ENCODE measurements around the gene TUBAL3.
A peak's percentile ranks its signal among the peaks of the same experiment; 100 is the strongest.

Gene TUBAL3

DNA sequence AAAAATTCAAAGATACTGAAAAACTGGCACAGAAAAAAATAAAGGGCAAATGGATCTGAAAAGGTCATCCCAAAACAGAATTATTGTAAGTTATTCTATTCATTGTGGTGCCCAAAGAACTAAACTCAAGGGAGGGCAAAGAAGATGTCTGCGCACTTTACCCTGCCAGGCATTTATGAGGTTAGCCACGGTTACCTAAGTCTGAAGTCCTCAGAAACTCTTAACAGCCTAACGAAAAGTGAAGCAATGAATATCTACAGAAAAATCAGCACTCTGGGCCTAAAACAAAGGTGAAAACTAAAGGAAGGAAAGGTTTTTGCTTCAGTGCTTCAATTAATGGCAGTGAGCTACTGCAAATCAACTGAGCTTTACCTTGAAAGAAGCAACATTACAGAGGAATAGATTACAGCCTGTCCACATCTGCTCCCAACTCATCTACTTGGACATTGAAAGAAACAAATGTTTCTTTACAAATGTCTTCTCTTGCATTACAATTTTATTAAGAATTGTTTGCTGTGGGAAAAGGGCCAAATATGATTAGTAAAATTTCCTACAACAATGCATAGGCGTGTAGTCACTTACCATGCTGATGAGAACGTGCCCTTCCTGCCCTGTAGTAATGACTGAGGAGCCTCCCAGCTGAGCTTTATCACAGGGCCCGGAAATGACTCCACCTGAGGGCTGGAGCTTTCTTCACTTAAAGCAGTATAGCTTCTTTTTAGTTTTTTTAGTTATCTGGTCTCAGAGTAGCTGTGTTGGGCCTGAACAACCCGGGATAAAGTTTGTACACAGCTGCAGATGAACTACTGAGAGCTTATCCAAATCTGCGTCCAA lies at the start of gene TUBAL3:
Gene TUBAL3 (minus strand): TSS at position 621 of the 834 bp plus-strand sequence. CDS start 36 bp downstream, at position 585.
- DNase-seq = no peak

DNA sequence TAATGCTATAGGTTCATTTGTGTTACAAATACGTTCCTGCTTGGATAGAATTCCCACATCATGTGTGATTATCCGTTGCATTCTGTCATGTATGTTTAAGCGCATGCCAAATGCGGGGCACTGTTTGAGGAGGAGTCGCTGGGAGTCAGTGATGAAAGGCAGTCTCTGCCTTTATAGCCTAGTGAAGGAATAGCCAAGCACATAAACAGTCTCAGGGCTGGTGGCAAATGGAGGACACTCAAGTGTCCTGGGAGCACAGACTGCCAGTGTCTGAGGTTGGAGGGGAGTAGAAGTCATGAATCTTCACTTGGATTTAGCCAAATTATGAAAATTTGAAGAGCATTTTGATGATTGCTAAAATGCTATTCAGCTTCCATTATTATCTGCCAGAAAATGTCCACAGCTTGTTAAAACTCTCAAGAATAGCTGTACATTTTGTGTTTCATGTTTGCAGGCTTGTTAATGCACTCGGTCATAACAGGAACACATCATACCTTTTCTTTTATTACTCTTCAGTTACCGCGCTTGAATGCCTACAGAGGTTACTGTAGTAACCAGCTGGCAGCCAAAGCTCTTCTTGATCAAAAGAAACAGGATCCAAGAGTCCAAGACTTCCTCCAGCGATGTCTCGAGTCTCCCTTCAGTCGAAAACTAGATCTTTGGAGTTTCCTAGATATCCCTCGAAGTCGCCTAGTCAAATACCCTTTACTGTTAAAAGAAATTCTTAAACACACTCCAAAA lies 49.3 kb upstream of the TUBAL3 start:
- no peak for DNase-seq

DNA sequence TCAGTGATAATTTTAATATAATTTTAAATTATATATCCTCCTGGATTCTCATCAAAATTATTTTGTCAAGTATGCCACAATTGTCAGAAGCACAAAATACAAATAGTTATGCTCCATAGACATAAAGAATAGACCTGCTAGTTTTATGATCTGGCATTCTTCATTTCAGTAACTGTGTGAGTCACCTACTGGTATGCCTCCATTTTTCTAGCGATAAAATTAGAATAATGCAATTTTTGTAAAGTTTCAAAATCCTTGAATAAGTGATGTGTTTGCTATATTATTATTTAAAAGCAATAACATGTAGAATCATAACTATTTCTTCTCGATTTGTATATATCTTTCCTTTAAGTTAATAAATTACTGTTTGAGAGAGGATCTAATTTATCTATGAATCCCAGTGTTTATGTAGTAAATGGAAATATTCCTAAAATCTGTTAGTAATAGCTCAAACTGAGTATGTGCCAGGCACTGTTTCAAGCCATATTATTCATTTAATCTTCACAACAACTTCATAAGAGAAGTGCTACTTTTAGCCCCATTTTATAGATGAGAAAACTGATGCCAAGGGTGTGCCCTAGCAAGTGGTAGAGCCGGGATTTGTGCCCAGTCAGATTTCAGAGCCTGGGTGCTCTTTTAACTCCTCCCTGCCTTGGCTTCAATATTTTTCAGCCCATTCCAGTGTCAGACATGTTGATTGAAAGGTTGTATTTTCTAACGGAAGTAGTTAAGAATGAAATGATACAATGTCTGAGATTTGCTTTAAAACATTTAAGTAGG lies 46.2 kb upstream of the TUBAL3 start:
- DNase-seq = no peak

DNA sequence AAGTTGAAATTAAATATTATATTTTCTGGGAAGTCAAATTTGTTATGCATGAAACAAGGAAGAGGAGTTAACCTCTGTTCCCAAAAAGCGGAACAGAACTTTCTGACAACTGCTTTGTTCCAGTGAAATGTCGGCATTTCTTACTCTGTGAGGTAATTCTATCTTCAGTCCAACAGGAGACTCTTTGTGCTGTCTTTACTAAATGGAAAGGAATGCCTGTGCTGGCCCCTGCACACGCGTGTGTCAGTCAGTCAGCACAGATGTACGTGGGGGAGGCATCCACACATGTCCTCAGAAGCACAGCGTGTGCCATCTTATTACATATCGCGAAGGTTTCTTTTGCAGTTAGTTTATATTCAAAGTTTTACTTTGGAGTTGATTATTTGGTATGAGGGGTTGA lies 45.2 kb upstream of the TUBAL3 start:
- no peak for DNase-seq

DNA sequence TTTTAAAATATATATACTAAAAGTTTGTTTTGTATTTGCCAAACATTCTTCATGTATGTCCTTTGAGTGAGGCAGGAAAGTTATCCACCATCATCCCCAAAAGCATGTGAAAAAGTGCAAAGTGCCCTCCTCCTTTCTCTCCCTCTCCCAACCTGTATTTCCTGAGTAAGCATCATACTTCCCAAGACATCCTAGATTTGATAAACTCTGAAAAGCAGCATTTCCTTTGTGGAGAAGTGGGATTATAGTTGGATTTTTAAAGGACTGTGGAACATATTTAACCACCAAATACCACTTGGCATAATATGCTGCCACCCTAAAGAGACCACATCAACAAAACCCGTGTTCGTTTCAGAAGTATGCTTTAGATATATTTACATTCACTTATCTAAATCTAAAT lies 44.6 kb upstream of the TUBAL3 start:
- no peak for DNase-seq

DNA sequence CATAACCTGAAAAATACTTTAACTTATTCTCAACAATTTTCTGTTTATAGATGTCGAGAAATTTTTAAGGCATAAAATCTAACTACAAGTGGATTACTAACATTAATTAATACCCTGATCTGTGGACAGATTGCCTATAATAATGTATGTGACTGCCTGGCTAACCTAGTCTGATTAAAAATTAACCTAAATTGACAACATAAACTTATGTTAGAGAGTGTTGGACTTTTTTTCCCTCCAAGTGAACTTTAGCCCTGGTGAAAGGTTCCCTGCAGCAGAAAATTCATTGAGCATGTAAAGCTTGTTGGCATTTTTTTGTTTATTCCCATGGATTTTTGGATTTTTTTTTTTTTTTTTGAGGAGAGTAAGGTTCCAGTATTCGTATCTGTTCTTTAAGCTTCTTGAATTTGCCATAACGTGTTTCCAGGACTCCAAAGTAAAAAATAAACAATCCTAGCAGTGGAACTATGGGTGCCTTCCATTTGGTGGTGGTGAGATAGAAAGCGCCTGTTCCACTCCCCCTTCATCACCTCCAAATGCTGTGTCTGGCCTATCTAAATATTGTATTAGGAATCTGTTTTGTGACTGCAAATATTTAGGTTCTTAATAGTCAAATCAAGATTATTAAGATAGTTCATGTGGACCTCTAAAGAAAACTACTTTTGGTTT lies 43.8 kb upstream of the TUBAL3 start:
- no peak for DNase-seq

DNA sequence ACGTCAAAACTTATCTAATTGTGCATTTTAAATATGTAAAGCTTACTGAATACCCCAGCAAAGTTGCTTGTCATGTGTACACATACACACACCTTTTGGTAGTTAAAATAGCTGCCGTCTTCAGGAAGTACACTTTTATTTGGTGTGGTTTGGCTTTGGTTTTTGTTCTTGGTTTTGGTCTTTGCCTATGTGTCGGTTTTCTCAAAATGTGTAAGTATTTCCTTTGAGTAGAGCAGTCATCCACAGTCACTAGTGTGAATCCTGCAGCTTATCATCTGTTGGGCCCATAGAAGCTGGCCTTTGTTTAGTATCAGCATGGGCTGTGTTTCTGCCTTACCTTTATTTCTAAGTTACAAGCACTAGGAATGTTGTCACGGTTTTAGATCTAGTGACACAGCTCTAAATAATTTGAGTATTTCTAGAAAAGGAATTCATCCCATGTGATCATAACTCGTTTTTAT lies 43.0 kb upstream of the TUBAL3 start:
- no peak for DNase-seq

DNA sequence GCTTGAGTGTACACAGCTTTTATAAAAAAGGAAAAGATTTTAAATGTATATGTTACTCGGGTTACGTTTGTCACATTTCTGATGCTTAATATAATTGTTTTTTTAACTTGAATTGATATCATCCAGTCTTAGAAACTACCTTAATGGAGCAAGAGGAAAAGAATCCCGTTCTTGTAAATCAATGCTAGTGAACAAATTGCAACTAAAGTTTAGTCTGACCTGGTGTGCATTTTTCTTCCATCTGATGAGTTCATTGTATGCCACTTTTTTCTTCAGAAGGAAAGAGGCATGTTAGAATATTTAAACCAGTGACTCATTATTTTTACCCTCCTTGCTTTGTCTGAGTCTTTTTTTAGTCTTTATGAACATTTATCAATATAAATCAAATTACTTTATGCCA lies 42.4 kb upstream of the TUBAL3 start:
- DNase-seq = no peak

DNA sequence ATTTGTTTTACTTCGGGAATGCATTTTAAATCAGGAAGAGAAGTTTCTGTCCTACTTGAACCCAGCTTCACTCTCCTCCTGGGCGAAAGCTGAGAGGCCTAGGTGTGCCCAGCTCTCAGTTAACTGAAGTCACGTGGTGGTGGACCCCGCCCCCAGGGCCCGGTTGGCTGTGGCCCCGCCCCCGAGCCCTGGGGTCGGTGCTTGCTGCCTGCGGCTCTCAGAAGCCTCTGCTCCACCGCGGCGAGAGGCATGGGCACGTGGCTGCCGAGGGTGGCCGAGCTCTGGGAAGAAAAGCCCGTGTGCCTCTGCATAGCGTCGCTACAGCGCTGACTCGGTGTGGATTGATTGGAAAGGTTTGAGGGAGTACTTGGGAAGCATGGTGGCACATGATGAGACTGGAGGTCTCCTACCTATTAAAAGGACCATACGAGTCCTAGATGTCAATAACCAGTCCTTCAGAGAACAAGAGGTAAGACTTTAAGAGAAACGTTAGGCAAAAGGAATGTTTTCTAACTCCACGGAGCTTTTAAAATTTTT lies 41.8 kb upstream of the TUBAL3 start:
- DNase-seq = no peak

DNA sequence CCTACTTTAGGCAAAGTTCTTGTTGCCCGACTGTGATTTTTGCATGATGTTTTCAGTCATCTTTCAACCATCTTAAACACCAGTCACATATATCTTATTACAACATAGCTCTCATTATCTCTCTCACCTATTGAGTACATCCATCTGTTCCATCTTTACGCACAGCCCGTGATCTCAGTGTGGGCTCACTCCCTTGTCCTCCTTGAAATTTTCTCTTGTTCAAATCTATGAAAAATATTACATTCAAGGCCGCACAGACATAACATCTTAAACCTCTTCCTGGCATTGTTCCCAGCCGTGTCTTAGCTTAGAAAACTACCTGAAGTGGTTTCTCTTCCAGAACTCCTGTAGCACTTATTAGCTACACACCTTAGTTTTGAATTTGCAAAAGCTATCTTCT lies 40.4 kb upstream of the TUBAL3 start:
- DNase-seq = no peak

DNA sequence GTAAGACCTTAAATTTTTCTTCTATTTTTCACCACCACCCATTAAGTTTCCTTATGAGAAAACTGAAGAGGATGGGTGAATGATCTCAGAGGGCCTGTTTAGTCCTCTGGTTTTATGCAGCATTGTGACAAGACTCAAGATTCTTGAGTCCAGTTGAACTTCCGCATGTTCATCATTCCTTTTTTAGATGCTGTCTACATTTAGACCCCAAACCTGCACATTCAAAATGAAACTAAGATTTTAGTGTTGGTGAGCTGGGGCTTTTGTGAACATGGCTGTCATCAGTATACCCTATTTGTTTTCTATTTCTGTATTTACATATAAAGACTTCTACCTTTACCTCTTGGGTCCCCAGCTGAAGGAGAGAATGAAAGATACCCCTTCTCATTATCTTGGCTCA lies 38.8 kb upstream of the TUBAL3 start:
- no peak for DNase-seq

DNA sequence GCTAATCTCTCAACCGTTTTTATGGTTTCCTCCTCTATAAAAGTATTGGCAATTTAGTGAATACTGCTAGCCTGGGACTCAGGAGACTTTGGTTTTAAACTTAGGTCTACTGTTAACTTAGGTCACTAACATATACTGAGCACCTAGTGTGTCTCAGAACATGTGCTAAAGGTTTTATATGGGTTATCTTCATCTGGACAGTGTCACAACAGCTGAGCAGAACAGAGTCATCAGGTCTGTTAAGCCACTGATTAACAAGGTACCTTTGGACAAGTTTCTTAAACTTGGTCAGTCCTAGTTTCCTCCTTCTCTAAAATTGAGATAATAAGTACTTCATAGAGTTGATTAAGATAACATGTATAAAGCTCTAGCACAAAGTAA lies 38.4 kb upstream of the TUBAL3 start:
- DNase-seq = no peak

DNA sequence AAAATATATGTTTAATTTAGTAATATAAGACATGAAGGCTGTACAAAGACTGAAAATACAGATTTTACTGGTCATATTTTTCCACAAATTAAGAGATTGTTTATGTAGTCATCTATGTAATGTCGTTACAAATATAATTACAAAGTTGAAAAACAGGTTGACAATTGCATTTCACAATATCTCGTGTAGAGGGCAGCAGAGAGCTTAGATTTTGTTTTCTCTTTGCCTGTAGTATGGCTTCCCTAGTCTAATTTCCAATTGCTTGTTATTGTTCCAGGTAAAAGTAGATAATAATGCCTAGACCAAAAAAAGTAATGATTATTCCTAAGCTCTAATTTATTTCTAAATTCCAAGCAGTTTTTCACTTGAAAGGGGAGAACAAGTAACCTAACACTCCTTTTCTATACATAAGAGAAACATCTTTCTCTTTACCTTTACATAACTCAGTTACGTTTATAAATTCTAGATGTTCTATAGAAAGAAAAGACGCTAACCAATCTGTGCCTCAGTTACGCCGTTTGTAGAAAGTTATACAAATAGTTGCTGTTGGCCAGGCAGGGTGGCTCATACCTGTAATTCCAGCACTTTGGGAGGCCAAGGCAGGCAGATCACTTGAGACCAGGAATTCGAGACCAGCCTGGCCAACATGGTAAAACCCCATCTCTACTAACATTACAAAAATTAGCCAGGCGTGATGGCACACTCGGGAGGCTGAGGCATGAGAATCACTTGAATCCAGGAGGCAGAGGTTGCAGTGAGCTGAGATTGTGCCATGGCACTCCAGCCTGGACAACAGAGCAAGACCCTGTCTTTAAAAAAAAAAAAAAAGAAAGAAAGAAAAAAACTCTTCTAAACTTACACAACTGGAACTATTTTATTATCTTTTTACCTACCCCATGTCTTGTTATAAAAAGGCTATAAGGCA lies 37.7 kb upstream of the TUBAL3 start:
- peak; percentile 29 for DNase-seq

DNA sequence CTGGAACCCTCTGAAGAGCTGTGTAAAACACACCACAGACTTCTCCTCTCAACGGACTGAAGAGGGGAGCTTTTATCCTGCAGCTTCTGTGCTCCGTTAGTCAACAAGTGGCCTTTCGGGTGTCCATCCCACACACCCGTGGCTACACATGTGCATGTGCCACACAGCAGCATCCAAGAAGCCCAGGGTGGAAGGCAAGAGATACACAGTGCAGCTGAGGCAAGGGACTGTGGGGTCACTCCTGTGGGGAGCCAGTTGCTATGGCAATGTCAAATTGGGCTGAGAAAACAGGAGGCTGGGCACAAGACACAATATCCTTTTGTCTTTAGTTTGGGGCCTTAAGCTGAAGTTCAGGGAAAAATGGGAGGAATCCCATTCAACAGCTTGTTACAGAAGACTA lies 36.5 kb upstream of the TUBAL3 start:
- DNase-seq = no peak

DNA sequence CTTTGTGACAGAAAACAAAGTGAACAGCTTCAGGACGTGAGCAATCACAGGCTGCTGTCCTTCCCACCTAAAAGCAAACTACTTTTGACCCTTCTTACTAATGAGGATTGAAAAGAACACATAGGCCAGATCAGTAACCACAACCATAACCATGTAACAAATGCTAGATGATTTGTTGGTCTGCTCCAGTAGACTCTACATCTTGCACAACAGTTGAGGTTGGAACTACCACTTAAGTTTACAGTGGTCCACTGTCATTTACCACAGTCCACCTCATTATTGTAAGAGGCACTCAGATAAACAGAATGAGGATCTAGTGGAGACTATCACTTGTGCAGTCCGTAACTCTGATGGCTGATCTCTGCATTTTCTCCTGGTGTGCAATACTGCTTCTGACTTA lies 35.6 kb upstream of the TUBAL3 start:
- no peak for DNase-seq

DNA sequence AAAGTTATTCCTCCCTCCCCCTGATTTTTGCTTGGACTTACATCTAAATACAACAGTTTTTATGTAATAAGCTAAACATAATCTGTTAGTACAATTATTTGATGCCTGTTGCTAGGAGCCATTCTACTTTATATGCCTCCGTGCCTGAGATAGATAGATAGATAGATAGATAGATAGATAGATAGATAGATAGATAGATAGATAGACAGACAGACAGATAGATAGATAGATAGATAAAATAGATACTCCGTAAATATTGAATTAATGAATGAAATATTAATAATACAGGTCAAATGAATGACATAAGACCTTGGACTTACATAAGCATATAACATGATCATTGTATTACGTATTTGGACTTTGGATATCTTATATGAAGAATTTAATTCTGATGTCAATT lies 30.7 kb upstream of the TUBAL3 start:
- DNase-seq = no peak

DNA sequence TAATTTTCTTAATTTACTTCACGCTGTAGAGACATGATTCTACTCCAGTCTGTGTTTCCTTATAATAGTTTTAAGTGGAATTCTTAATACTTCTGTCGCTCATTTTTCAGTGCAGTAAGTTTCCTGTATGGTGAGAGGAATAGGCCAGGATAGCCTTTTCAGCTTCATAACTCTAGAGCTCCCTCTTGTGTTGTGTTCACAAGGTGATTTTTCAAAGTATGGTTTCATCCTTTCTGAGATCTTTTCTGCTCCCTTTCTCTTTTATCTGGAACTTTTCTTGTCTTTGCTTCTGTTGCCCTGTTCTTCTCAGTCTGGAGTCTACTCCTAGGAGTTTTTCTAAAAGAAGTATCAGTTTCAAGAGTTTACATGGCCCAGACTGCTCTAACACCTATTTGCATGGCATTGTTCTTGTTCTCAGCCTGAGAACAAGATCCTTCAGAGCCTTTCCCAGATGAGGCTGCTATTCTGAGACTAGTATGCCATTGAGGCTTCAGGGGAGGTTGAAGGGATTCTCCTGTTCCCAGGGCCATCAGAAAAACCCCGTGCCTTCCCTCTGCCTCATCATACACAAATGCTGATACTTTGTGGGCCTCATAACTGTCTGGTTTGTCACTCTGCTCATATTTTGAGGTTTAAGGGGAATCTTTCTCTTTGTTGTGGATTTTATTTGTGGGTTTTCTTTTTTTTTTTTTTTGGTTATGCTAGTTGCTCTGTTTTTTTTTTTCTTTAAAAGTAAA lies 29.6 kb upstream of the TUBAL3 start:
- DNase-seq = peak; percentile 23

DNA sequence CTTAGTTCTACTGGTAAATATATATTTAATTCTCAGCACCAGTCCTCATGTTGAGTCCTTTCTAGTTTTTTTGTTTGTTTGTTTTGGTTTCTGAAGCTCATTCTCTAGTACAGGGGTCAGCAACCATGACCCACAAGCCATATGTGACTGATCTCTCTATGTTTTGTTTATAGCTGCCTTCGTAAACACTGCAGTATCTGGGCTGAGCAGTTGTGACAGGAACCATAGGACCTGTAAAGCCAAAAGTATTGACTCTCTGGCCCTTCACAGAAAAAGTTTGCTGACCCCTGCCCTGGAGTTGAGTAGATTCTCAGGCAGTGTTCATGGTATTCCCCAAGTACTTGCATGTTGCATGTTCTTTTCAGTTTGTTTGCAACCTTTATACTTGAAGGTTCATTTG lies 28.6 kb upstream of the TUBAL3 start:
- DNase-seq = no peak

DNA sequence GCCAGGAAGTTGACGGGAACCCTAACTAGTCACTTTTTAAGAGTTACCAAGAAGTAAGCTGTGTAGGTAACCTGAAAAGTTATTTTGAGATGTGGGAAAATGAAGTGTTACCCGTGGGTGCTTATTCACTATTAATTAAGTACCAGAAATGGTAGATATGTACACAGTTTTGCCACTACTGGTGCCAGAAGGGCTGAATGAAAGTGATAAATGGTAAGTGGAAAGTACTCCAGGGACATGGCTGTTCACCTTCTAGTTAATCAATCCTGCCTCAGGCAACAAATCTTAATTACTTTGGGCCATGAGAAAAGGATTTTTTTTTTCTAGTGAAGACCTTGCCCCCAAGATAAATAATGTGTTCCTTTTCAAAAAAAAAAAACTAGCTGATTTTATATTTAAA lies 23.5 kb upstream of the TUBAL3 start:
- no peak for DNase-seq

DNA sequence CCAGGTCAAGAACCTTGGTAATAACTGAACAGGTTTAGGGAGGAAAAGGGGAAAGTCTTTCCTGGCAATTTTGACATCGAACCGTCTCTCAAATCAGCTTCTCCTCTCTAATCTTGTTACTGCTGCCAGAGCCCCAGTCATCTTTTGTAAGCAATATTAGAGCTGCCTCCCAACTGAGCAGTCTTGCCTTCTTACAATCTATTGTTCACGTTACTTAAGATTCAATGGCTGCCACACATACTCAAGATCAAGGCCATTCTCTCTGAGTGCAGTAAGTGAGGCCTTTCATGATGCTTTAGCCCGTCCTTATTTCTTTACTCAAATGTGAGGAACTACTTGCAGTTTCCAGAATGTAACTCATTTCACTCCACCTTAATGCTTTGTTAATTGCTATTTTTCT lies 20.1 kb upstream of the TUBAL3 start:
- no peak for DNase-seq

DNA sequence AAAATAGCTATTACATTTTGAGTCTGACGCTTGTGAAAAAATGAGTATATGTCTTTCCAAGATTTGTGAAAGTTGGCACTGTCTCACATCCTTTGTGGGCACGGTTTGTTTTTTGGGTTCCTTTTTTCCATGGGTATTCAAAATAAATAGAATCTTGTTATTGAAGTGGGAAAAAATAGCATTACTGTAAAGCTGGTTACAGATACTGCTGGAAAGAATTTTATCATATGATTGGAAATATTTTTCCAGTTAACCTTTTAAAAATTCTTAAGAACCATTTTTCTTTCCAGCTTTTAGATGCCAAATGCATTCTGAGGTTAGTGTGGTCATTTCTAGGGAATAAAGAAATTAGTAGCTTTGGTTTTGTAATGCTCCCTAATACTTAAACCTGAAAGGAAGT lies 19.1 kb upstream of the TUBAL3 start:
- no peak for DNase-seq
